GM23338 (cell line): ENCODE measurements around the gene XRRA1. TPM values are rescaled to one million over a fixed set of nuclear protein-coding genes. Genes with fewer than 3 reads are reported as not detected.

Experiments used
- ATAC-seq: fragments of 200-7000 bp; cut with Tn5 transposase; 3 replicates; pipeline ENCODE4 v1.9.1; 2020
- DNase-seq: peaks from one replicate; pipeline ENCODE4 v3.0.0-alpha.2; 2015; ENCODE audit warnings: low spot score
- H2AFZ ChIP-seq: fragments of 200-600 bp; sonication (generic); 2 replicates; pipeline ENCODE4 v1.8.0; 2016; ENCODE audit warnings: antibody characterized with exemption, mild to moderate bottlenecking, moderate library complexity
- H3F3A ChIP-seq: fragments of 200-600 bp; sonication (generic); replicated peaks from 2 replicates; pipeline ENCODE4 v1.8.0; 2017; ENCODE audit warnings: antibody characterized with exemption, mixed run types, low read depth
- H3K27ac ChIP-seq: fragments of 200-600 bp; sonication (generic); 2 replicates; pipeline ENCODE4 v1.6.1; 2016; ENCODE audit warnings: low read depth
- H3K27me3 ChIP-seq: fragments of 200-600 bp; sonication (generic); 2 replicates; pipeline ENCODE4 v1.8.0; 2016; ENCODE audit warnings: mild to moderate bottlenecking, mixed run types, moderate library complexity; ENCODE audit not compliant: insufficient read depth
- H3K36me3 ChIP-seq: fragments of 200-600 bp; sonication (generic); 2 replicates; pipeline ENCODE4 v1.8.0; 2016; ENCODE audit warnings: mild to moderate bottlenecking; ENCODE audit not compliant: insufficient read depth
- H3K4me1 ChIP-seq: fragments of 200-600 bp; sonication (generic); 2 replicates; pipeline ENCODE4 v1.8.0; 2016; ENCODE audit warnings: mild to moderate bottlenecking, moderate library complexity; ENCODE audit not compliant: insufficient read depth
- H3K4me2 ChIP-seq: fragments of 200-600 bp; sonication (generic); 2 replicates; pipeline ENCODE4 v1.7.1; 2017; ENCODE audit warnings: mixed run types
- H3K4me3 ChIP-seq: fragments of 200-600 bp; sonication (generic); 2 replicates; pipeline ENCODE4 v1.6.1; 2016; ENCODE audit warnings: mixed run types
- H3K79me2 ChIP-seq: fragments of 200-600 bp; sonication (generic); replicated peaks from 2 replicates; pipeline ENCODE4 v1.8.0; 2017; ENCODE audit warnings: mild to moderate bottlenecking; ENCODE audit not compliant: insufficient read depth
- H3K9me2 ChIP-seq: fragments of 200-600 bp; sonication (generic); 2 replicates; pipeline ENCODE4 v1.8.0; 2017; ENCODE audit not compliant: insufficient read depth
- H4K20me1 ChIP-seq: fragments of 200-600 bp; sonication (generic); replicated peaks from 2 replicates; pipeline ENCODE4 v1.8.0; 2017; ENCODE audit warnings: mild to moderate bottlenecking; ENCODE audit not compliant: insufficient read depth
- H3K27ac Mint-ChIP-seq: 2 replicates; pipeline ENCODE4 v1.8.0; 2020; ENCODE audit warnings: inconsistent platforms, mild to moderate bottlenecking, moderate library complexity, mixed read lengths
- H3K27me3 Mint-ChIP-seq: 3 replicates; pipeline ENCODE4 v1.8.0; 2022; ENCODE audit warnings: low read depth, mild to moderate bottlenecking, moderate library complexity, mixed read lengths, inconsistent platforms; ENCODE audit not compliant: insufficient read depth, poor library complexity
- H3K36me3 Mint-ChIP-seq: 3 replicates; pipeline ENCODE4 v1.8.0; 2021; ENCODE audit warnings: low read depth, mild to moderate bottlenecking, inconsistent platforms, moderate library complexity, mixed read lengths
- H3K4me1 Mint-ChIP-seq: 3 replicates; pipeline ENCODE4 v1.8.0; 2020; ENCODE audit warnings: mild to moderate bottlenecking, inconsistent platforms, mixed read lengths
- H3K4me3 Mint-ChIP-seq: 3 replicates; pipeline ENCODE4 v1.8.0; 2021; ENCODE audit warnings: moderate library complexity, mild to moderate bottlenecking, inconsistent platforms, mixed read lengths
- H3K9me3 Mint-ChIP-seq: 3 replicates; pipeline ENCODE4 v1.8.0; 2020; ENCODE audit warnings: moderate library complexity, mild to moderate bottlenecking, inconsistent platforms, mixed read lengths
- CREB1 ChIP-seq: fragments of 250-450 bp; sonication (Bioruptor Pico); IDR thresholded peaks from 2 replicates; pipeline ENCODE4 v1.5.0; 2020; ENCODE audit warnings: low read depth, mild to moderate bottlenecking, moderate library complexity
- EZH2 ChIP-seq: fragments of 200-600 bp; sonication (generic); IDR thresholded peaks from one replicate; pipeline ENCODE4 v1.8.0; 2017; ENCODE audit warnings: antibody characterized with exemption, mild to moderate bottlenecking, low read depth; ENCODE audit not compliant: unreplicated experiment
- JUNB ChIP-seq: IDR thresholded peaks from one replicate; pipeline ENCODE4 v1.6.1; 2016; ENCODE audit warnings: antibody characterized with exemption; ENCODE audit not compliant: unreplicated experiment
- POLR2AphosphoS5 ChIP-seq: IDR thresholded peaks from 2 replicates; pipeline ENCODE4 v1.6.1; 2016; ENCODE audit warnings: antibody characterized with exemption, low read depth
- REST ChIP-seq: IDR thresholded peaks from one replicate; pipeline ENCODE4 v1.6.1; 2018; ENCODE audit warnings: antibody characterized with exemption; ENCODE audit not compliant: unreplicated experiment
- STAT1 ChIP-seq: IDR thresholded peaks from one replicate; pipeline ENCODE4 v1.6.1; 2016; ENCODE audit warnings: antibody characterized with exemption; ENCODE audit not compliant: unreplicated experiment
- ZNF114 ChIP-seq: fragments of 250-450 bp; sonication (Bioruptor Pico); IDR thresholded peaks from 2 replicates; pipeline ENCODE4 v1.5.0; 2020; ENCODE audit warnings: mild to moderate bottlenecking, moderate library complexity
- ZNF331 ChIP-seq: fragments of 250-450 bp; sonication (Bioruptor Pico); IDR thresholded peaks from 2 replicates; pipeline ENCODE4 v1.5.0; 2020; ENCODE audit warnings: low read depth, mild to moderate bottlenecking, moderate library complexity
- ZNF462 ChIP-seq: fragments of 250-450 bp; sonication (Bioruptor Pico); IDR thresholded peaks from 2 replicates; pipeline ENCODE4 v1.5.0; 2020; ENCODE audit warnings: mild to moderate bottlenecking, moderate library complexity
- polyA plus RNA-seq: library from polyadenylated mRNA; unstranded; fragments of >200 nt; fragmentation: Nextera tagmentation; extraction: Ambion mirVana; gene quantifications from 2 replicates; pipeline ENCODE4 v1.2.1, GENCODE V29; 2016
- total RNA-seq: library from RNA; depleted of rRNA; stranded (reverse); fragments of >200 nt; shearing (Covaris generic); gene quantifications from 2 replicates; pipeline ENCODE4 v1.2.3, GENCODE V29; 2014

The XRRA1 gene
- total and polyA plus RNA-seq, 2 experiments from 2014 or later: 4.9 to 5.4 TPM

- no peak for DNase-seq
- peaks cover 10% of the 10 kb centered on the region; the same call in 2 of the 3 replicates for H3K4me1 Mint-ChIP-seq
- ATAC-seq: no peak
- no peak overlapping the region for H2AFZ ChIP-seq
- H3K27ac ChIP-seq: no peak overlapping the region
- H3K4me3 ChIP-seq: no peak overlapping the region
- H3K27me3 Mint-ChIP-seq: no peaks in the 10 kb centered on the region
- no peak for TF ChIP-seq JUNB
- TF ChIP-seq CREB1 (CRISPR knock-in tag): no peak
- TF ChIP-seq POLR2AphosphoS5: no peak
- no peak for TF ChIP-seq STAT1
- TF ChIP-seq REST: no peak
- no peak for TF ChIP-seq ZNF114
- TF ChIP-seq EZH2: no peak
- TF ChIP-seq ZNF331 (CRISPR knock-in tag): no peak
- TF ChIP-seq ZNF462 (CRISPR knock-in tag): no peak
- no peaks in the 10 kb centered on the region for H3K27me3 ChIP-seq
- peaks cover 50% of the 10 kb centered on the region for H4K20me1 ChIP-seq
- H3K9me3 Mint-ChIP-seq: no peaks in the 10 kb centered on the region
- no peaks in the 10 kb centered on the region for H3K36me3 ChIP-seq
- H3K4me1 ChIP-seq: no peaks in the 10 kb centered on the region
- H3K79me2 ChIP-seq: peaks cover 98% of the 10 kb centered on the region
- no peak overlapping the region for H3K4me3 Mint-ChIP-seq
- no peak overlapping the region for H3K27ac Mint-ChIP-seq
- no peaks in the 10 kb centered on the region for H3K36me3 Mint-ChIP-seq
- H3F3A ChIP-seq: no peaks in the 10 kb centered on the region
- H3K4me2 ChIP-seq: no peak overlapping the region
- H3K9me2 ChIP-seq: no peaks in the 10 kb centered on the region
Measured at GRCh38 chr11:74956397-74957015, 7.6 kb upstream of the XRRA1 start.
